Measurements from ENCODE around the gene SPOCK1. TPM values are rescaled to one million over a fixed set of nuclear protein-coding genes. Genes with fewer than 3 reads are reported as not detected.

Gene SPOCK1
- total RNA-seq, 1 experiment from 2014 or later, result 0.27 TPM

- BruUV-seq (replicated peaks), result no TSS peak
Measured at GRCh38 chr5:137350791-137351190, 148.3 kb downstream of the SPOCK1 start.

DNA sequence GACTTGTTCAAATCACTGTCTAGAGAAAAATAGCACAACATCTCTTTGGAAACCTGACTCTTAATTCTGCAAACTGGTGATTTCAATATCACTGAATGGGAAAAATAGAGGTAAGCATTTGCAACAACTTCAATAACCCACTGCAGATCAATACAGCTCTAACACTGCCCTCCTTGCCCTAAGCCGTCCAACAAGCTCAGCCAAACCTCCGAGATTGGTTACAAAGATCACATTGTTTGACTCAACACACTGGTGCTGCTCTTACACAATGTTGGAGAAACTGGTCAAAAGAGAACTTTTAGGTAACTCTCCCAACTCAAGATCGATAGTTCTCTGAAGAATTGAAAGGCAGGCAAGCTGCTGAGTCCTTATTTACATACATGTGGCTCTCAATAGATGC is 150.4 kb downstream of the SPOCK1 start:
- no peaks in the 10 kb centered on the region for H3K79me2 ChIP-seq (ENCODE audit: insufficient read depth, low read length)
- H3K4me2 ChIP-seq (ENCODE audit: low read length), result no peak overlapping the region
- intact Hi-C loops (cut with micrococcal nuclease), result loop anchor here (10.0 kb wide), 1 partner anchor 476 kb away; no protein-coding TSS in a partner anchor
- H3K9ac ChIP-seq (ENCODE audit: low read length), result no peak overlapping the region
- CTCF ChIA-PET, result no interaction called here
- DNase-seq (ENCODE audit: low read depth, low spot score) (no peak), ATAC-seq (no peak)
- POLR2A ChIA-PET, result no interaction called here
- no peak for TF ChIP-seq POLR2AphosphoS5 (IDR thresholded peaks at IDR 0.05; ENCODE audit: low read depth, low read length)
- no peak for TF ChIP-seq FOSL1 (IDR thresholded peaks at IDR 0.05; ENCODE audit: low read depth)
- TF ChIP-seq POLR2A (IDR thresholded peaks at IDR 0.05; ENCODE audit: borderline replicate concordance, extremely low read depth, insufficient read depth, insufficient read length), result no peak
- no peak for TF ChIP-seq YY1 (IDR thresholded peaks at IDR 0.05; ENCODE audit: extremely low read depth, insufficient replicate concordance, low read depth, low read length)
- TF ChIP-seq EZH2phosphoT487 (IDR thresholded peaks at IDR 0.05; ENCODE audit: borderline replicate concordance), result no peak
- no peak for TF ChIP-seq SIN3A (IDR thresholded peaks at IDR 0.05; ENCODE audit: low read depth)
- H3K27me3 ChIP-seq (ENCODE audit: insufficient read depth, low read length), result peaks cover 49% of the 10 kb centered on the region
- no peaks in the 10 kb centered on the region for H3K9me2 ChIP-seq (ENCODE audit: insufficient read depth)
- no peaks in the 10 kb centered on the region for H3K36me3 ChIP-seq (ENCODE audit: control insufficient read depth in 1 of 2, insufficient read depth in 2 of 2, low read length in 2 of 2)
- H3K27ac ChIP-seq (ENCODE audit: low read depth, low read length), result no peak overlapping the region
- no TSS peak for BruUV-seq (replicated peaks)
- H2AFZ ChIP-seq (ENCODE audit: low read depth, low read length, poor library complexity, severe bottlenecking), result no peak overlapping the region
- RAD21 ChIA-PET (ENCODE audit: low non-redundant PET in 1 of 2, low total read pairs in 2 of 2, uncharacterized antibody in 2 of 2, unreplicated experiment in 2 of 2), result no interaction called here
- H3K4me1 ChIP-seq (ENCODE audit: control insufficient read depth in 1 of 2, insufficient read depth in 2 of 2, low read length in 2 of 2), result no peaks in the 10 kb centered on the region
- no peak overlapping the region for H3K4me3 ChIP-seq (replicated peaks in 1 of 2; ENCODE audit: low read depth in 1 of 2, low read length in 2 of 2)
- no peaks in the 10 kb centered on the region for H4K20me1 ChIP-seq (ENCODE audit: insufficient read depth)
- no peaks in the 10 kb centered on the region for H3K9me3 ChIP-seq (ENCODE audit: control insufficient read depth in 1 of 2, insufficient read depth in 1 of 2, low read depth in 1 of 2, low read length in 2 of 2)

More at GRCh38 chr5:137350791-137351190, 148.3 kb downstream of the SPOCK1 start:
- Histone ChIP-seq H3K27ac (ENCODE audit: low read depth, low read length) (no peak overlapping the region), H3K4me1 (ENCODE audit: control insufficient read depth in 1 of 2, insufficient read depth in 2 of 2, low read length in 2 of 2) (no peaks in the 10 kb centered on the region), H3K79me2 (ENCODE audit: insufficient read depth, low read length) (no peaks in the 10 kb centered on the region), H3K27me3 (ENCODE audit: insufficient read depth, low read length) (peaks cover 66% of the 10 kb centered on the region), H3K36me3 (ENCODE audit: control insufficient read depth in 1 of 2, insufficient read depth in 2 of 2, low read length in 2 of 2) (no peaks in the 10 kb centered on the region), H2AFZ (ENCODE audit: low read depth, low read length, poor library complexity, severe bottlenecking) (no peak overlapping the region), H3K4me2 (ENCODE audit: low read length) (no peak overlapping the region), H4K20me1 (ENCODE audit: insufficient read depth) (no peaks in the 10 kb centered on the region), H3K9ac (ENCODE audit: low read length) (no peak overlapping the region), H3K9me3 (ENCODE audit: control insufficient read depth in 1 of 2, insufficient read depth in 1 of 2, low read depth in 1 of 2, low read length in 2 of 2) (no peaks in the 10 kb centered on the region), H3K4me3 (replicated peaks in 1 of 2; ENCODE audit: low read depth in 1 of 2, low read length in 2 of 2) (no peak overlapping the region), H3K9me2 (ENCODE audit: insufficient read depth) (no peaks in the 10 kb centered on the region)
- DNase-seq (ENCODE audit: low read depth, low spot score), result no peak
- RAD21 ChIA-PET (ENCODE audit: low non-redundant PET in 1 of 2, low total read pairs in 2 of 2, uncharacterized antibody in 2 of 2, unreplicated experiment in 2 of 2), result no interaction called here
- TF ChIP-seq SP1 (IDR thresholded peaks at IDR 0.05; ENCODE audit: low read depth) (no peak), FOSL1 (IDR thresholded peaks at IDR 0.05; ENCODE audit: low read depth) (no peak), EZH2phosphoT487 (IDR thresholded peaks at IDR 0.05; ENCODE audit: borderline replicate concordance) (no peak), POLR2A (IDR thresholded peaks at IDR 0.05; ENCODE audit: borderline replicate concordance, extremely low read depth, insufficient read depth, insufficient read length) (no peak), CBX3 (IDR thresholded peaks at IDR 0.05; ENCODE audit: low read depth) (no peak)
- intact Hi-C loops (cut with micrococcal nuclease), result no loop called here
- CTCF ChIA-PET, result no interaction called here
- POLR2A ChIA-PET, result no interaction called here
- no peak for ATAC-seq

Measured in HCT116 (cell line).